GM18526 (cell line): ENCODE data around the gene OR7C1.

Experiments
- POLR2A ChIP-seq: IDR thresholded peaks from 3 replicates; pipeline ENCODE4 v1.6.1; 2011; ENCODE audit not compliant: insufficient read length; ENCODE audit errors: extremely low read depth

OR7C1 gene

DNA sequence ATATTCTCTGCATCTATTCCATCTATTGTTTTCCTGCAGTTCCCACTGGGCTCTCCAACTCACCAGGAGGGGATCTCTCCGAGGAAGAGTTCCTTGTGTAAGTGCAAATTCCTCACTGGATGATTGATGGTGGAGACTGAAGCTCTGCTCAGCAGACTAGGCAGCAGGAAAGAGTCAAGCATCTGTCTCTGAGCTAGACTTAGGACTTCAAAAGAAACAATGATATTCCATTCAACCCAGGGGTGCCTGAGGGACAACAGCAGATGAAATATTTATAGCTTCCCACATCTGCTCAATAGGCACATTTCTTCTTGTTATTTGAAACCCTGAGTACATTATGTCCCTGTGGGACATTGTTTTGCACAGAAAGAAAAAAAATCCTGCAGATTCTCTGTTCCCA is at the start of gene OR7C1, which contains the start of gene OR7A5:
Gene OR7C1 (minus strand): TSS at position 175 of the 400 bp plus-strand sequence. CDS start 35,049 bp downstream, outside the sequence.
Gene OR7A5 (minus strand): TSS at position 175 of the 400 bp plus-strand sequence. CDS start 6,944 bp downstream, outside the sequence.
- no peak for TF ChIP-seq POLR2A

DNA sequence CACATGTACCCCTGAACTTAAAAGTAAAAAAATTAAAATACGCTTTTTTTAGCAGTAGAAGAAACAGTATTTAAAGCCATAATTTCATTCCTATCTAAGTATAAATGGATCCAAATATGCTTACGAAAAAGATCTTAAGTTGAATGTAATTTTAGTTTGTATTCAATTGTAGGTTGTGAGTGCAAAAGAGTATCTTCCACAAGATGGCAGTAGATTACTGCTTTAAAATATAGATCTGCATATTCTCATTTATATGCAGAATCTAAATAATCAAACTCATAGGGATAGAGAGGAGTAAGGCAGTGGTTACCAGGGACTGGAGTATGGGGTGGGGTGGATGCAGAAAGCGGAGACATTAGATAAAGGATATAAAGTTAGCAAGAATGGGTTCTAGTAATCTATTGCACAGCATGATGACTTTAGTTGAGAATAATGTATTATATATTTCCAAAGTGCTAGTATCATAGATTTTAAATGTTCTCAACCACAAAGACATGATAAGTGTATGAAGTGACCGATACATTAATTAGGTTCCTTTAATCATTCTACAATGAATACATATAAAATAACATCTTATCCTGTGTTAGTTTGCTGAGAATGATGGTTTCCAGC is 36.7 kb upstream of the OR7C1 start:
- no peak for TF ChIP-seq POLR2A

DNA sequence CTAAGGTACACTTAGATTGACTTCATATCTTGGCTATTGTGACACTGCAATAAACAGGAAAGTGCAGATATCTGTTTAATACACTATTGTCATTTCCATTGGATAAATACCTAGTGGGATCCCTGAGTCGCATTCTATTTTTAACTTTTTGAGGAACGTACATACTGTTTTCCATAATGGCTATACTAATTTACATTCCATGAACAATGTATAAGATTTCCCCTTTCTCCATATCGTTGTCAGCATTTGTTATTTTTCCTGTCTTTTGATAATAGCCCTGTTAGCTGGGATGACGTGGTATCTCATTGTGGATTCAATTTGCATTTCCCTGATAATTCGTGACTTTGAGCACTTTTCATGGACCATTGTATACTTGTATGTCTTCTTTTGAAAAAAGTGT is 33.5 kb upstream of the OR7C1 start:
- TF ChIP-seq POLR2A, result no peak

DNA sequence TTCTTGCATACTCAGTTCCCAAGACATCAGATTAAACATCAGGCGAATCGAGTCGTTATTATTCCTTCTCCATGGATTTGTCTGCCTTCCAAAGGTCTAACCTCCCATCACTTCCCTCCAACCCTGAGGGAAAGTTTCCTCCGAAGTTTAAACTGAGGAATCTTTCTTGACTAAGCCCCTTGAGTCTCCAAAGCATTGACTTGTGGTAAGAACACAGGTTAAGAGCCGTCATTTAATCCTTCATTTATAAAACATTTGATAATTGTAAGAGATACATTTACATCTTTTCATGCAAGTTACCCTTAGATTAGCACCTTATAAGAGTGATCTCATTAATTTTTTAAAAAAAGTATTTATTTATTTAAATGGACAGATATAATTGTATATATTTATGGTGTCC is 13.8 kb upstream of the OR7C1 start, which contains the start of gene OR7A10:
Gene OR7A10 (minus strand): TSS at position 101 of the 400 bp plus-strand sequence. CDS start 7,045 bp downstream, outside the sequence.
- no peak for TF ChIP-seq POLR2A

DNA sequence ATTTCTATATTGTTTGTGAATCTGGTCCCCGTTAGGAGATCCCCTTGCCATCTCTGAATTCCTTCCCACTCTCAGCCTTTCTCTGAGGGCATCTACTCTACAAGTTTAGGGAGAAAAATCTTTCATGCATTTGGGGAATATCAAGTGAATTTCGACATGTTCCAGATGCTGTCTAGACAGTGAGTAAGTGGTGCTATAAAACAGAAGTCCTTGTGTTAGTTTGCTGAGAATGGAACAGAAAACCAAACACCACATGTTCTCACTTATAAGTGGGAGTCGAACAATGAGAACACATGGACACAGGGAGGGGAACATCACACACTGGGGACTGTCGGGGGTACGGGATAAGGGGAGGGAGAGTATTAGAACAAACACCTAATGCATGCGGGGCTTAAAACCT is 8.6 kb upstream of the OR7C1 start:
- TF ChIP-seq POLR2A, result no peak

DNA sequence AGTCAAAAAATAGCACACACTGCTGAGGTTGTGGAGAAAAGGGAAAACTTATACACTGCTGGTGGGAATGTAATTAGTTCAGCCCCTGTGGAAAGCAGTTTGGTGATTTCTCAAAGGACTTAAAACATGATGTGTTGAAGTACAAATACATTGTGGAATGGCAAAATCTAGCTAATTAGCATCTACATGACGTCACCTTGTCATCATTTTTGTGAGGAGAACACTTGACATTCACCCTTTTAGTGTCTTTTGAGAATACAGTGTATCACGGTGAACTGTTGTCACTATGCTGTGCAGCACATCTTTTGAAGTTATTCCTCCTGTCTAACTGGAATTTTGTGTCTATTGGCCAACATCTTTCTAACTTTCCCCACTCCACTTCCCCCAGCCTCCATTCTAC is 8.2 kb upstream of the OR7C1 start:
- no peak for TF ChIP-seq POLR2A

DNA sequence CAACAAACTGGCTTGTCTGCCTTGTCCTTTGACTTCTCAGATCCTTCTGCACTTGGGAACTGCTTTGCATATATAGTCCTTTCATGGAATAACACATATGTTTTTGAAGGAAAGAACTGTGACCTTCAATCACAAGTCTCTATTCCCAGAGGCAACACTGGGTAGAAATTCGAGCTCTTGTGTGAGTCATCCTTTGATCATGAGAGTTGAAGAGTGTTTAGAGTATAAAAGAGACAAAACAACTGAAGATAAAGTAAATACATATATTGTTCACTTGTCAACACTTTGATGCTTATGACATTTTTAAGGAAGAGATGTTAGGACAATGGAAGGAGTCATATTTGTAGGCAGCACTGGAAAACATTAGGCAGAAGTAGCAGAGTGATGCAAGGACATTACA is 5.2 kb upstream of the OR7C1 start:
- TF ChIP-seq POLR2A, result no peak

DNA sequence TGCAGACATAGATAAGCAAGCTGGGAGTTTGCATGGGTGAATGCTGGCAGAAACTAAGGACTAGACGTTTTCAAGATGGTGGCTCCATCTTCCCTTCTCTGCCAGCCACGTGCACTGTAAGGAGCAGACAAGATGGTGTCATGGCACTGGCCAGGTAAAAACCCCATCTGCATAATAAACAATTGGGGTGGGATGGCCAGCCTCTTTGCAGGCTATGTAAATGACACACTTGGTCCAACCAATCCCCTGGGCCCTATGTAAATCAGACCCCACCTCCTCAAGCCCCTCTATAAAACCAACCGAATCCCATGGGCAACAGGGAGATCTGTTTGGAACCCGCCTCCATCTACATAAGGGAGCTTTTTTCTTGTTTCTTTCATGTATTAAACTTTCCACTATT is 2.4 kb upstream of the OR7C1 start:
- TF ChIP-seq POLR2A, result no peak

DNA sequence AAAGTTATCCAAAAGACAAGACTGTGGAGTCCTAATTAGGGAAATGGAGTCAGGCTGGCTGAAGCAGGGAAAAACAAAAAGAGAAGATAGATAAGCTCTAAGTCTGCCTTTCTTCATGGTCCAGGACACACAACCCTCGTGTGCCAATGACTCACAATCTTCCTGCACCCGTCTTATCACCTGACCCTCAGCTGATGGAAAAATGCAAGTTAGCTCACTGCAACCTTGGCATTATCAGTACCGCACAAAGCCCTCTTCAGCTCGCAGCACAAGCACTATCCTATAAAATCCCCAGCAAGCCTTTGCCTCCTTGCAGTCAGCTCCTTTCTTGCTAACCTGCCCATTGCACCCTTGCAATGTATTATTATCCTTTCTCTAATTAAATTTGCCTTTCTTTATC is 4.3 kb downstream of the OR7C1 start:
- no peak for TF ChIP-seq POLR2A

DNA sequence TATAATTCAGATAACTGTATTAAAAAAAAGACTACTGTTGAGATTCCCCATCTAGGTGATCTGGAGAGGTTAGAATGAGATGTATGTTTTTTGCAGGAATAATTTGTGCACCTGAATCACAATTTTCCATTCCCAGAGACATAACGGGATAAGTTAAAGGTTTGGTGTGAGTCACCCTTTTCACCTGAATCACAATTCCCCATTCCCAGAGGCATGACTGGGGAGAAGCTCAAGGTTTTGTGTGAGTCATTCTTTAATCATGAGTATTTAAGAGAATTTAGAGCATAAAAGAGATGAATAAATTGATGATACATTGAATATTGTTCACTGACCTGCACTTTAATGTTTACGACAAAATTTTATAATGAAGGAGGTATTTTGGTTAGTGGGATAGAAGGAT is 9.0 kb downstream of the OR7C1 start:
- no peak for TF ChIP-seq POLR2A

DNA sequence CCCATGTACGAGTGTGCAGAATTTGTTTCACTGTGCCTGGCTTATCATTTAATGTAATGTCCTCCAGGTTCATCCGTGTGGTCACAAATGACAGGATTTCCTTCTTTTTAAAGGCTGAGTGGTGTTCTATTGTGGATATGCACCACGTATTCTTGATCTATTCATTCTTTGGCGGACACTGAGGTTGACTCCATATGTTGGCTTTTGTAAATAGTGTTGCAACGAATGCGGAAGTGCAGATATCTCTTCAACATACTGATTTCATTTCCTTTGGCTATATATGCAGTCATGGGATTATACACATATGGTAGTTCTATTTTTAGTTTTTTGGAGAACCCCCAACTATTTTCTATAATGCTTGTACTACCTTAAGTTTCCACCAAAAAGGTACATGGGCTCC is 13.0 kb downstream of the OR7C1 start:
- TF ChIP-seq POLR2A, result no peak

DNA sequence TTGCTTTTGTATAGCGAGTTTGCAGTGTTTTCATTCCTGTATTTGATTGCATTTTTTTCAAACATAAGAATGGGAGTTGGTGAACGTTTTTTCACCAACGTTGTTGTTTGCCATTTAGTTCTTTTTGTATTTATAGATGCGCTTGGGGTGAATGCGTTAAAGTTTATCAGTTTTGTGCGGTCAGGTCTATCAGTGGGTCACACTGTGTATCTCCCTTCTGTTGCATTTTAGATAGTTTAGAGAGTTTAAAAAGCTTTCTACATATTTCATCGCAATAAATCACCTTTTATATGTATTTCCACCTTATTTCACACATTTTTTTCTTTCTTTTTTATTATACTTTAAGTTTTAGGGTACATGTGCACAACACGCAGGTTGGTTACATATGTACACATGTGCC is 16.4 kb downstream of the OR7C1 start:
- no peak for TF ChIP-seq POLR2A

DNA sequence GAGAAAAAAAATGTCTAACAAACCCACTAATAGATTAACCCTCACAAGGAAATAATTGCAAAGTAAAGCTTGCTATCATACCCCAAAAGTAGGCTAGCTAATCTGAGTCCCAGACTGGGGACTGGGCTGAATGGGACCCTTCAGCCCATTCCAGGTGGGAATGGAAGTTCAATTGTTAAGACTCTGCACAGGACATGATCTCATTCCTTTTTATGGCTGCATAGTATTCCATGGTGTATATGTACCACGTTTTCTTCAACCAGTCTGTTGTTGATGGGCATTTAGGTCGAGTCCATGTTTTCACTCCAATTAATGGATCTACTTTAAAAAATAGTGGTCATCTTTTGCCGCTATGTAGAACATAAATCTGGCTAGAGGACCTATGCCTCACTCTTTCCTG is 17.9 kb downstream of the OR7C1 start:
- TF ChIP-seq POLR2A, result no peak

DNA sequence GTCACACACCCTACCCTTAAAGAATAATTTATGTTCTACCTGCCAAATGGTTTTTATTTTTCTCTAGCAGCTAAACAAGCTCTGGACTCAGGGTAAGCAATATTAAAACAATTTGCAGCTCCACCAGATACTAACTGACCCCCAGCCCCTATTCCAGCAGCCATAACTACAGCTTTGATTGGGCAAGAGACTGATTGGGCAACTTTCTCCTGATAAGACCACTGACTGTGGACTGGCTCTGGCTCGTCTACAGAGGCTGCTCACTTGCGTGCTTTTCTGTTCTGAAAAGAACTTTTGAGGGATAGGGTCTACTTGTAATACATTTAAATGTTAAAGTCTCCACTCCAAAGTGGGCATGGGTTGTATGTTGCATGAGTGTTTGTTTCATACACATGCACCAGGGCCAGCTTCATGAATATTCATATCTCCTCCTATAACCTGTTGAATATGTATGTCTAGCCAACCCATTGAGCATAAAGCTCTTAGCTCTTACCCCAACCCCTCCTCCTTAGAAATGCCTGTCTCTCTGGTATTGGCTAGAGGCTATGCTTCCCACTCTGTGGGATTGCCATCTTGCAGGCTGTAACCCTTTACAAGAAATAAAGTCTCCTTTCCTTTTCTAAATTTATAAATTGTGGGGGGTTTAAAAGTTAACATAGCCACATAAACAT is 19.9 kb downstream of the OR7C1 start:
- TF ChIP-seq POLR2A, result no peak

DNA sequence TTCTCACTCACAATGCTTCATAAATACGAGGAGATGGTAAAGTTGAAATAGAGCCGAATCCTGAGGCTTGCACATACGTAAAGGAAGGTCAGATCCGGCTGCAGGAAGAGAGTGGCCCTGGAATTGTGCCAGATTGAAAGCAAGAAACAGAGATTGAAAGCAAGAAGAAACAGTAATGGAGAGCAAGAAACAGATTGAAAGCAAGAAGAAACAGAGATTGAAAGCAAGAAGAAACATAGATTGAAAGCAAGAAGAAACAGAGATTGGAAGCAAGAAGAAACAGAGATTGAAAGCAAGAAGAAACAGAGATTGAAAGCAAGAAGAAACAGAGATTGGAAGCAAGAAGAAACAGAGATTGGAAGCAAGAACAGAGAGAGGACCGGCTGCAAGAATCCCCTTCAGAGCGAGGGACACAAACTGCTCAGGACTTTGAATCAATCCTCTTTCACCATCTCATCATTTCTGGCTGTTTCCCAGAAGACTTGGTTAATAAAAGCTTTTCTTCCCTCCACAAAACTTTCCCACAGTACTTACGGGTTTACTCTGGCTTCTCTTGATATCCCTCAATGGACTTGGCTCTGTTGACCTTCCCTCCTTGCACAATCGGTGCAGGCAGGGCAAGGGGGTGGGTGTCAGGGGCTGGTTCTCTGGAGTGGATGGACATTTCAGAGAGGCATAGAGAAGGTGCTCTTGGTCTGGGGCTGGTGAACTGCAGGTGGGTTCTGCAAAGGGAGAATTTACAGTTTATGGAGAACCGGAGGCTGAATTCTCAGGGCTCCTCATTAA is 25.5 kb downstream of the OR7C1 start:
- no peak for TF ChIP-seq POLR2A

DNA sequence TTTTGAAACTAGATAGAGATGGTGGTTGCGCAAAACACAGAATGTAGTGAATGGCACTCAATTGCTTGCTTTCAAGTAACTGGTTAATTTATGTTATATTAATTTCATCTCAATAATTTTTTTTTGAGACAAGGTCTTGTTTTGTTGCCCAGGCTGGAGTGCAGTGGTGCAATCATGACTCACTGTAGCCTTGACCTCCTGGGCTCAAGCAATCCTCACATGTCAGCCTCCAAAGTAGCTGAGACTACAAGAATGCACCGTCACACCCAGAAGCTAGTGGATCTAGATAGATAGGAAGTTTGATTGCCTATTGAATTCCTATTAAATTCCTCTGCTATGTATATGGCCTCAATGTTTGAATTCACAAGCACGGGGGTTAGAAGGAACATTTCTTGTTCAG is 30.2 kb downstream of the OR7C1 start:
- no peak for TF ChIP-seq POLR2A
